HG03159 (cell line): ENCODE measurements around the gene UBE2D4.
A peak's percentile ranks its signal among the peaks of the same experiment; 100 is the strongest.

ENCODE experiments used
- ATAC-seq: cut with Tn5 transposase; IDR thresholded peaks from one replicate; pipeline ENCODE4 v1.9.1; 2021; ENCODE audit warnings: mild to moderate bottlenecking, moderate library complexity; ENCODE audit not compliant: unreplicated experiment

Gene UBE2D4

GRCh38 chr7:43906331-43907010, 19.8 kb upstream of the UBE2D4 start, which contains the start of gene URGCP:
URGCP (minus strand) TSS chr7:43906596; CDS start chr7:43906575, 21 bp downstream.
- ATAC-seq, result peak; percentile 67

GRCh38 chr7:43914795-43915194, 11.4 kb upstream of the UBE2D4 start:
- ATAC-seq, result no peak

GRCh38 chr7:43915907-43916306, 10.3 kb upstream of the UBE2D4 start:
- ATAC-seq, result no peak

GRCh38 chr7:43921423-43921822, 4.8 kb upstream of the UBE2D4 start:
- no peak for ATAC-seq

GRCh38 chr7:43922726-43923125, 3.5 kb upstream of the UBE2D4 start:
- ATAC-seq, result no peak

GRCh38 chr7:43926798-43927123, 525 bp downstream of the UBE2D4 start:
- peak; percentile 4 for ATAC-seq

GRCh38 chr7:43927810-43928209, 1.6 kb downstream of the UBE2D4 start:
- ATAC-seq, result no peak

- ATAC-seq, result no peak
Observed at GRCh38 chr7:43929529-43930457, 3.6 kb downstream of the UBE2D4 start.

- no peak for ATAC-seq
Observed at GRCh38 chr7:43931346-43931745, 5.1 kb downstream of the UBE2D4 start.

- no peak for ATAC-seq
Observed at GRCh38 chr7:43933902-43934560, 7.8 kb downstream of the UBE2D4 start.

GRCh38 chr7:43937444-43937843, 11.2 kb downstream of the UBE2D4 start:
- no peak for ATAC-seq

- no peak for ATAC-seq
Observed at GRCh38 chr7:43938892-43939482, 12.8 kb downstream of the UBE2D4 start.

- no peak for ATAC-seq
Observed at GRCh38 chr7:43942250-43942649, 16.0 kb downstream of the UBE2D4 start.

- ATAC-seq, result no peak
Observed at GRCh38 chr7:43942997-43943396, 16.8 kb downstream of the UBE2D4 start.

GRCh38 chr7:43943417-43944187, 17.4 kb downstream of the UBE2D4 start:
- no peak for ATAC-seq

- ATAC-seq, result no peak
Observed at GRCh38 chr7:43944286-43944685, 18.1 kb downstream of the UBE2D4 start.

GRCh38 chr7:43952028-43952427, 25.8 kb downstream of the UBE2D4 start:
- no peak for ATAC-seq

- ATAC-seq, result no peak
Observed at GRCh38 chr7:43953071-43953470, 26.8 kb downstream of the UBE2D4 start.

- peak; percentile 70 for ATAC-seq
Observed at GRCh38 chr7:43954524-43955228, 28.4 kb downstream of the UBE2D4 start.

GRCh38 chr7:43956027-43956426, 29.8 kb downstream of the UBE2D4 start:
- no peak for ATAC-seq
